Tibial nerve (tissue), 4 donors: ENCODE results near the gene KDM2A. TPM values are rescaled to one million over a fixed set of nuclear protein-coding genes. Genes with fewer than 3 reads are reported as not detected.

Experiments
- DNase-seq, 2 donors: peaks; one replicate each; pipeline ENCODE4 v3.0.0-alpha.2; 2019; ENCODE audit warnings: low spot score in 2 of 2
- H3K27ac ChIP-seq, 4 donors: fragments of 200-600 bp; sonication (generic) in 3 of 4; one replicate each; pipeline ENCODE4 v1.5.1; 2017 to 2019; ENCODE audit warnings: mild to moderate bottlenecking in 1 of 4
- H3K27me3 ChIP-seq, 2 donors: fragments of 200-600 bp; sonication (generic) in 1 of 2; one replicate each; pipeline versions ENCODE4 v1.5.1 to v1.6.0; 2017 to 2019
- H3K36me3 ChIP-seq, 3 donors: fragments of 200-600 bp; sonication (generic); one replicate each; pipeline ENCODE4 v1.5.1; 2018 to 2019
- H3K4me1 ChIP-seq, 4 donors: fragments of 200-600 bp; sonication (generic) in 3 of 4; one replicate each; pipeline ENCODE4 v1.5.1; 2017 to 2019
- H3K4me3 ChIP-seq, 4 donors: fragments of 200-600 bp; sonication (generic) in 3 of 4; one replicate each; pipeline ENCODE4 v1.5.1; 2017 to 2019; ENCODE audit warnings: mild to moderate bottlenecking in 1 of 4, moderate library complexity in 1 of 4
- H3K9me3 ChIP-seq, 4 donors: fragments of 200-600 bp; sonication (generic) in 3 of 4; one replicate each; pipeline ENCODE4 v1.5.1; 2017 to 2019
- EP300 ChIP-seq, 2 donors: sonication (generic); formaldehyde crosslinking; IDR thresholded peaks; one replicate each; pipeline ENCODE4 v1.6.1; 2017; ENCODE audit warnings: antibody characterized with exemption in 2 of 2, mild to moderate bottlenecking in 1 of 2
- POLR2A ChIP-seq, 2 donors: fragments of 450-650 bp; IDR thresholded peaks; one replicate each; pipeline ENCODE4 v1.6.1; 2017; ENCODE audit warnings: antibody characterized with exemption in 2 of 2, mild to moderate bottlenecking in 2 of 2, moderate library complexity in 2 of 2
- WGBS, 2 donors: methylation state at CpG; one replicate each; pipeline ENCODE4 v1.1.5; 2018; 5-methylcytosine and 5-hydroxymethylcytosine counted together
- total RNA-seq, 4 donors: library from RNA; depleted of rRNA; stranded (reverse); fragments of >200 nt; gene quantifications; one replicate each; pipeline ENCODE4 v1.1.0, GENCODE V29; 2016
- TF ChIP-seq, protein P1 (sequence below), 5 experiments: fragments of 200-600 bp in 3 of 5; fragments of 450-650 bp in 2 of 5; sonication (generic) in 3 of 5; IDR thresholded peaks; one replicate each; pipeline ENCODE4 v1.5.1; 2016 to 2019; ENCODE audit warnings: antibody characterized with exemption in 5 of 5, mild to moderate bottlenecking in 3 of 5, moderate library complexity in 2 of 5

The KDM2A gene
- total RNA-seq, 4 donors from 2014 or later: 40.9 to 106 (median 67.4) TPM

DNA sequence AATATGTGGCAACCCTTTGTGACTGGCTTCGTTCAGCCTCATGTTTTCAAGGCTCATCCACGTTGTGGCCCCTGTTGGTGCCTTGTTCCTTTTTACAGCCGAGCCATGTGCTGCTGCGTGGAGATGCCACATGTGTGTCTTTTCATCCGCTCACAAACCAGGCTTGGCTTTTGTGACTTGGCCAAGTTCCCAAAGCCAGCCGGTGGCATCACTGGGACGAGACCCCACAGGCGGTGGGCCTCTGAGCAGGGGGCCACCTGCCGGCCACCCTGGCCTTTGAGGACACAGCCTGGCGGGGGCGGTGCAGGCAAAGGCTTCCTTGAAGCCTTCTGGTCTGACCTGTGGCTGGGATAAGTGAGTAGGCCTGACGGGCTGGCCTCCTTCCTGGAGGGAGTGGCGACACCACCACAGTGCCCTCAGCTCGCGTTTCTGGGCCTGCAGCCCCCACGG lies 157.7 kb downstream of the KDM2A start:
- H3K27me3 ChIP-seq: no peaks in the 10 kb centered on the region
- 28 to 36% methylated on average over 11 to 14 of the region's 16 CpGs for WGBS, 2 donors
- no peaks in the 10 kb centered on the region for H3K9me3 ChIP-seq
- no peak for DNase-seq
- H3K27ac ChIP-seq: peak overlapping the region; percentile 55 to 98 (median 93)
- peaks cover 0 to 94% (median 78%) of the 10 kb centered on the region in 4 donors for H3K4me1 ChIP-seq
- peaks cover 0 to 45% (median 28%) of the 10 kb centered on the region in 3 donors for H3K36me3 ChIP-seq
- TF ChIP-seq, protein P1, sequence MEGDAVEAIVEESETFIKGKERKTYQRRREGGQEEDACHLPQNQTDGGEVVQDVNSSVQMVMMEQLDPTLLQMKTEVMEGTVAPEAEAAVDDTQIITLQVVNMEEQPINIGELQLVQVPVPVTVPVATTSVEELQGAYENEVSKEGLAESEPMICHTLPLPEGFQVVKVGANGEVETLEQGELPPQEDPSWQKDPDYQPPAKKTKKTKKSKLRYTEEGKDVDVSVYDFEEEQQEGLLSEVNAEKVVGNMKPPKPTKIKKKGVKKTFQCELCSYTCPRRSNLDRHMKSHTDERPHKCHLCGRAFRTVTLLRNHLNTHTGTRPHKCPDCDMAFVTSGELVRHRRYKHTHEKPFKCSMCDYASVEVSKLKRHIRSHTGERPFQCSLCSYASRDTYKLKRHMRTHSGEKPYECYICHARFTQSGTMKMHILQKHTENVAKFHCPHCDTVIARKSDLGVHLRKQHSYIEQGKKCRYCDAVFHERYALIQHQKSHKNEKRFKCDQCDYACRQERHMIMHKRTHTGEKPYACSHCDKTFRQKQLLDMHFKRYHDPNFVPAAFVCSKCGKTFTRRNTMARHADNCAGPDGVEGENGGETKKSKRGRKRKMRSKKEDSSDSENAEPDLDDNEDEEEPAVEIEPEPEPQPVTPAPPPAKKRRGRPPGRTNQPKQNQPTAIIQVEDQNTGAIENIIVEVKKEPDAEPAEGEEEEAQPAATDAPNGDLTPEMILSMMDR (IDR thresholded peaks at IDR 0.05): peak in 3 of 5 experiments; percentile 8 to 16 (median 16)
- no peak for TF ChIP-seq EP300 (IDR thresholded peaks at IDR 0.05)
- peak overlapping the region; percentile 6 to 41 (median 16) for H3K4me3 ChIP-seq

GRCh38 chr11:67277231-67277961 lies 158.3 kb downstream of the KDM2A start:
- TF ChIP-seq, protein P1 (IDR thresholded peaks at IDR 0.05): peak in 1 of 5 experiments; percentile 9
- TF ChIP-seq EP300 (IDR thresholded peaks at IDR 0.05) (peak in 1 of 2 donors; percentile 71), POLR2A (IDR thresholded peaks at IDR 0.05) (peak in 1 of 2 donors; percentile 29)
- peaks cover 0 to 88% (median 72%) of the 10 kb centered on the region in 4 donors for H3K4me1 ChIP-seq

DNA sequence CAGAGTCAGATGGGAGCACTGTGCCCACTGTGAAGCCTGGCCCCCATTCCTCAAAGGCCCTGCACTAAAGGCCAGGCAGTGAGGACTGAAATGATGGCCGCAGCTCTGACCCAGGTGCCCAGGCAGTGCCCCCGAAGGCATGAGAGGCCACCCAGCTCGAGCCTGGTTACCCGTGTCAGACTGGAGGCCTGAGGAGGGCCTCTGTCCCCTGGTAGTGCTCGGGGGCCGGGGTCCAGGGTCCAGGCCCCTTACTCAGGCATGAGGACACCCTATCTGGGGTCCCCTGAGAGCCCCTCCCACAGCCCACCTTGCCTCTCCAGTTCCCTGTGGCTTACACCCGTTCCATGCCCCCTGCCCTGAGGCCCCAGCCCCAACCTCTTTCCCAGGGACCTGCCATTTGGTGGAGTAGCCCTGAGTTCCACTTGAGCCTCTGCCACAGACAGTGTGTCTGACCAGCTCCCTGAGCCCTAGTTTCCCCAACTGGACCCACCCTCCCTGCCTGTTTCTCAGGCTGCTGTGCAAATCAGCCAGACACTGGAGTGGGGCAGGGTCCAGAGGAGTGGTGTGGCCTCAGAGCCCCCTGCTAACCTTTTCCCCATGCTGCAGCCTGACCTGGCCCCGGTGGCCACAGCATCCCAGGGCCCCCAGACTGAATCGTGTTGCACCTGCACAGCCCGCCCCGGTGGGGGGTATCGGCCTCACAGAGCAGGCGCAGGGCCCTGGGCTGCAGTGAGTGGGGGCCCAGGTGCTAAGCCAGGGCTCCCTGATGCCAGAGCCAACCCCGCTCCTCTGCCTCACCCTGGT lies 159.3 kb downstream of the KDM2A start:
- WGBS, 2 donors: 83 to 85% methylated on average over 7 to 14 of the region's 14 CpGs
- H3K9me3 ChIP-seq: no peaks in the 10 kb centered on the region
- TF ChIP-seq, protein P1 (IDR thresholded peaks at IDR 0.05): no peak
- no peak for TF ChIP-seq POLR2A (IDR thresholded peaks at IDR 0.05)
- TF ChIP-seq EP300 (IDR thresholded peaks at IDR 0.05): no peak
- peak overlapping the region; percentile 55 to 98 (median 93) for H3K27ac ChIP-seq
- H3K36me3 ChIP-seq: peaks cover 5 to 51% (median 41%) of the 10 kb centered on the region in 3 donors
- H3K4me3 ChIP-seq: peak overlapping the region in 2 of 4 donors; percentile 24 to 41
- no peaks in the 10 kb centered on the region for H3K27me3 ChIP-seq
- peaks cover 0 to 79% (median 63%) of the 10 kb centered on the region in 4 donors for H3K4me1 ChIP-seq
- no peak for DNase-seq

More at GRCh38 chr11:67277231-67277961, 158.3 kb downstream of the KDM2A start:
- Histone ChIP-seq H3K36me3 (peaks cover 0 to 45% (median 34%) of the 10 kb centered on the region in 3 donors), H3K4me3 (peak overlapping the region; percentile 6 to 41 (median 16)), H3K27me3 (no peaks in the 10 kb centered on the region), H3K27ac (peak overlapping the region; percentile 55 to 98 (median 93)), H3K9me3 (no peaks in the 10 kb centered on the region)
- 9 to 16% methylated on average over 15 to 16 of the region's 24 CpGs for WGBS, 2 donors
- peak; percentile 82 to 86 for DNase-seq

GRCh38 chr11:67278939-67279588 lies 160.0 kb downstream of the KDM2A start:
- Histone ChIP-seq H3K4me3 (no peak overlapping the region), H3K27me3 (no peaks in the 10 kb centered on the region), H3K4me1 (peaks cover 0 to 72% (median 57%) of the 10 kb centered on the region in 4 donors), H3K9me3 (no peaks in the 10 kb centered on the region), H3K36me3 (peaks cover 5 to 58% (median 48%) of the 10 kb centered on the region in 3 donors), H3K27ac (peak overlapping the region in 3 of 4 donors; percentile 90 to 98 (median 96))
- WGBS, 2 donors: 84 to 93% methylated on average over 13 to 14 of the region's 14 CpGs
- no peak for DNase-seq
- TF ChIP-seq POLR2A (IDR thresholded peaks at IDR 0.05): no peak
- TF ChIP-seq, protein P1 (IDR thresholded peaks at IDR 0.05): no peak
- no peak for TF ChIP-seq EP300 (IDR thresholded peaks at IDR 0.05)
